Activated effector memory CD4-positive, alpha-beta T cell treated with Interleukin-2 at 50 U/mL for 16 hours (primary cell): Measurements from ENCODE around the gene ANKFN1.
"Not testable (repeated sequence)": the region's sequence is repeated elsewhere in the genome, so short reads cannot be mapped to it uniquely, and the experiment has no call there.

Experiments
- DNase-seq: peaks from one replicate; pipeline ENCODE4 v3.0.0-alpha.2; 2020

Gene ANKFN1

DNA sequence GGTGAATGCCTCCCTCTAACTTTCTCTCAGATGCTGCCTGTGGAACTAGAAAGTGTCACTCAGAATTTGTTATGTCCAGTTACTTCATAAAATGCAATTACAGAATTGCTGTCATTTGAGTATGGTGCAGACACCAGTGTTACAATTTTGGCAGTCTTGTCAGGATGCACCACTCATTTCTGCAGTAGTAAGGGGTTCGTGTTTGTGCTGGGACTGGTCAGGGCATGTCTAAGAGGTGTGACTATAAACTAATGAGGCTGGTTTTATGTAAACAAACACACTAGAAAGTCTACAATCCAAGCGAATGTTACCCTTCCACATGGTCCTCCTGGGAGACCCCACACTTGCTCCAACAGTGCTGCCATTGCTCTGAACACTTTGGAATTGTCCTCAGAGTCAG, 206.2 kb downstream of the ANKFN1 start:
- no peak for DNase-seq

GRCh38 chr17:56367366-56367765, 214.1 kb downstream of the ANKFN1 start:
- no peak for DNase-seq

DNA sequence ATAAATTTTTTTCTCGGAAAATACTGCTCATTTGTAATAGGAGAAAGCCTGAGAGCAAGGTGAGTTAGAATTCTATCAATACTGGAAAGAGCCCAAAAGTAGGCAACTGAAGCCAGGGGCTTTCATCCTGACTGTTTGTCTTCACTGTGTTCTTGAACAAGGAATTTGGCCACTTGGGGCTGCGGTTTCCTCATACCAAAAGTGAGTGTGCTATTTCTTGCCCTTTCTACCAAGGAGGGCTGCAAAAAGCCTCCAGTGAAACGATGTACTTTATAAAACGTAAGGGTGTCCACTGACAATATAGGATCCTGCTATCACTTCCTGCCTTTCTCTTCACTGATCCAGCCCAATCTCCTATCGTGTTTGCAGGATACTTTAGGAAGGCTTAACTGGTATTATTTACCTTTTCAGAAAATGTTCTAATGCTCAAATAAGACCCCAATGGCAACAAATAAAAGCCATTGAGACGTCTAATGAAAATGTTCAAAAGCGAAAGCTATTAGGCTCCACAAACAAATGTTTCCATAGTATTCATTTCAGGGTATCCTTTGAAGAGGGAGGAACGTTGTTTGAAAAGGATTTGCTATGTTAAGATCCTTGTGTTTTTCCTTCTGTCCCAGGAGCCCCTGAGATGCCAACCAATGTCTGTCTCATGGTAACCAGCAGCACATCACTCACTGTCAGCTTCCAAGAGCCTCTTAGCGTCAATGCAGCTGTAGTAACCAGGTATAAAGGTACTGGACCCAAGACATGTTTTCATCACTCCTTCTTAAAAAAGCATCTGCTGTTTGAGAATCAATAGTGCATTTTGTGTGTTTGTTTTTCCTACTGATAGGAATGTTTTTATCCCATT, 220.9 kb downstream of the ANKFN1 start:
- DNase-seq: no peak

DNA sequence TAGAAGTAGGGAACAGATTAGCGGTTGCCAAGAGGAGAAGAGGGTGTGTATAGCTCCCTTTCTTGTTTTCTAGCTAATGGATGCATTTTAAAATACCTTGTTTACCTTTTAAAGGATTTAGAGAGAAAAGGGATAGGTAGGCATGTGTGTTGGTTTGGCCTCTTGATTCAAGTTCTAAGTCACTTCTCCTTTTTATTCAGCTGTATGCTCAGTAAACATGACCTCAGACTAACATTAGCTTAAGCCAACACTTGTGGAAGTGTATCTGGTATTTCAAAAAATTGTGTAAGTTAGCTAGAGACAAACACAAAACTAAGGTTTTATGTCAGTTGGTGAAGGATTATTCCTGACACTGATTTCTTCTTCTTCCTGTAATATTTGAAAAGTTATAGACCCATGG, 236.1 kb downstream of the ANKFN1 start:
- DNase-seq: no peak

DNA sequence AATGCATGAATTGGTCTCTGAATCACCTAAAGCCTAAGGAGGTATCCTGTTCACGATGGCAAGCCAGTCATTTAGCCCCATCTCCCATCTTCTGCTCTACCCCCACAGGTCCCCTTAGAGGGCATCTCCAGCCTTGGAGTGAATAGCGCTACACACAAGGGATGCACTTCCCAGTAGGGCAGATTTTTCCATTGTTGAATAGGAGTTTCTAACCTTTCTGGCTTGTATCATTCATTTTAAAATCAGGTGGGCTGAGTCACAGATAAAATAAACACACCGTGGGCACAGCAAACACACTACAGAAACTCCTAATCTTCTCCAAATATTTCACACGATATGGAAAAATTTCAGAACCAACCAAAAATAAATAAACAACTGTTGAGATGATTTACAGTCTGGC, 239.0 kb downstream of the ANKFN1 start:
- no peak for DNase-seq

GRCh38 chr17:56393156-56393555, 239.9 kb downstream of the ANKFN1 start:
- DNase-seq: no peak

DNA sequence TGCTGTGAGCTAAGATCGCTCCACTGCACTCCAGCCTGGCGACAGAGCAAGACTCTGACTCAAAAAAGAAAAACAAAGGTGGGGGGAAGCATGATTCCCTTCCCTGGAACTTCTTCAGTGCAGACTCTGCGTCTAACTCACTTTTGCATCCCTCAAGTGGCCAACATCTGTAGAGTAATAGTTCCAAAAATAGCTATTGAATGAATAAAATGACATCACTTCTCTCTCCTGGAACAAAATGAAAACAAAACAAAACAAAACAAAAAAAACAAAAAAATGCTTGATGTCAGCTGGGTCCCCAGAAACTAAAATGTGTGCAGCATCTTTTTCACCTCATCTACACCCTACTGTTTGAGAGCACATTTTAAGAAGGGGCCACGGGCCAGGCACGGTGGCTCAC, 242.5 kb downstream of the ANKFN1 start:
- DNase-seq: no peak

DNA sequence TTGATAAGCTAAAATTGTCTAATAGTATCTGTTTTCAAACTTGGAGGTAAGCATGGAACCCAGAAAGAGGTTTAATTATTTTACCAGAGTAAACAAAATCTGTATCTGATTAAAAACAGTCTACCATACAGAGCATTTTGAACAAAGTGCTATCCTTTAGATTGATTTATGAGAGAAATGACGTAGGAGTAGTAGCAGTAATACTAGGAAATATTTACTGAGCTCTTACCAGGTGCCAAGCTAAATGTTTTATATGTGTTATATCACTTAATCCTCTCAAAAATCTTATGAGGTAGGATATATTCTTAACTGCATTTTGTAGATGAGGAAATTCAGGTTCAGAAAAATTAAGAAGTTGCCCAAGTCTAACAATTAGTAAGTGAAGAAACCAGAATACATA, 253.8 kb downstream of the ANKFN1 start:
- no peak for DNase-seq

DNA sequence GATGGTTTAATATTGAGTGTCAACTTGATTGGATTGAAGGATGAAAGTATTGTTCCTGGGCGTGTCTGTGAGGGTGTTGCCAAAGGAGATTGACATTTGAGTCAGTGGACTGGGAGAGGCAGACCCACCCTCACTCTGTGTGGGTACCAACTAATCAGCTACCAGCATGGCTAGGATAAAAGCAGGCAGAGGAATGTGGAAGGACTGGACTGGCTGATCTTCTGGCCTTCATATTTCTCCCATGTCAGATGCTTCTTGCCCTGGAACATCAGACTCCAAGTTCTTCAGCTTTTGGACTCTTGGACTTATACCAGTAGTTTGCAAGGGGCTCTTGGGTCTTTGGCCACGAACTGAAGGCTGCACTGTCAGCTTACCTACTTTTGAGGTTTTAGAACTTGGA, 259.1 kb downstream of the ANKFN1 start:
- not testable (repeated sequence) for DNase-seq

DNA sequence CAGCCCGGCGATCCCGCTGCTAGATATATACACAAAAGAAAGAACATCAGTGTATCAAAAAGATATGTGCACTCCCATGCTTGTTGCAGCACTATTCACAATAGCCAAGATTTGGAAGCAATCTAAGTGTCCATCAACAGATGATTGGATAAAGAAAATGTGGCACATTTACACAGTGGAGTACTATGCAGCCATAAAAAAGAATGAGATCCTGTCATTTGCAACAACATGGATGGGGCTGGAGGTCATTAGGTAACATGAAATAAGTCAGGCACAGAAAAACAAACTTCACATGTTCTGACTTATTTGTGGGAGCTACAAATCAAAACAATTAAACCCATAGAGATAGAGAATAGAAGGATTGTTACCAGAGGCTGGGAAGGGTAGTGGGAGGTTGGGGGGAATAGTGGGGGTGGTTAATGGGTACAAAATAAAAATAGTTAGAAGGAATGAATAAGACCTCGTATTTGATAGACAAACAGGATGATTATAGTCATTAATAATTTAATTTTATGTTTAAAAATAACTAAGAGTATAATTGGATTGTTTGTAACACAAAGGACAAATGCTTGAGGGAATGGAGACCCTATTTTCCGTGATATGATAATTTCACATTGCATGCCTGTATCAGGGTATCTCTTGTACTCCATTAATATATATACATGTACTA, 263.5 kb downstream of the ANKFN1 start:
- no peak for DNase-seq

DNA sequence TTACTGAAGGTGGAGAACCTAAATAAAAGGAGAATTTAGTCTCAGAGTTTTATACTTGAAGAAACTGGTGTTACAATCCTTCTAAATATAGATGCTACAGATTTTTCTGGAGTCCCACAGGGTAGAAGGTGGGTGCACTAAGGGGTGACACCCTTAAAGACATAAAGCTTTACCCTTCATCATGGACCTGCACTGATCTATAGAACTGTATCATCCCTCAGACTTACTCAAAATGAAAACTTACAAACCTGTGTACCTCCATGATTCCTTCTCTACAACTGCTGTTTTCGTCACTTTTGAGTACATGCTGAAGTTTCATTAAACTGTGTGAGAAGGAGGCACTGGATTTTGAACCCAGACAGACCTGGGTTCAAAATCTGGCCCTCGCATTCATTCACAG, 270.7 kb downstream of the ANKFN1 start:
- DNase-seq: no peak

GRCh38 chr17:56424543-56425044, 271.3 kb downstream of the ANKFN1 start:
- DNase-seq: no peak

GRCh38 chr17:56425483-56425882, 272.2 kb downstream of the ANKFN1 start:
- DNase-seq: no peak

GRCh38 chr17:56426901-56427300, 273.6 kb downstream of the ANKFN1 start:
- no peak for DNase-seq

DNA sequence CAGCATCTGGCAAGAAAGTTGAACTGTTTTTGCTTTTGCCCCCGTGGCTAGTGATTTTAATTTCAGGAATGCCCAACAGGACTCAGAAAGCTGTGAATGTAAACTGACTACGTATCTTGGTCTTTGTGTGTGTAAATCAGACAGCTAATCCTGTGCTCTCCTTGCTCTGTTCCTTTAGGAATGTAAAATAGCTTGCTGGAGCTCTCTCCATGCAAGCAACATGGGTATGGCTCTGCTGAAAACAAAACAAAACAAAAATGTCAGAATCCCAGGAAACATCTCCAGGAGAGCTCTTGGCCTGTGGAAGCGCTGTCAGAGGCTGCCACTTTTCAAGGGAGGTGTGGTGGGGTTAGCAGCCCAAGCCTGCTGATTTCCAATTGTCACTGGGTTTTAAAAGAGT, 278.5 kb downstream of the ANKFN1 start:
- DNase-seq: no peak

DNA sequence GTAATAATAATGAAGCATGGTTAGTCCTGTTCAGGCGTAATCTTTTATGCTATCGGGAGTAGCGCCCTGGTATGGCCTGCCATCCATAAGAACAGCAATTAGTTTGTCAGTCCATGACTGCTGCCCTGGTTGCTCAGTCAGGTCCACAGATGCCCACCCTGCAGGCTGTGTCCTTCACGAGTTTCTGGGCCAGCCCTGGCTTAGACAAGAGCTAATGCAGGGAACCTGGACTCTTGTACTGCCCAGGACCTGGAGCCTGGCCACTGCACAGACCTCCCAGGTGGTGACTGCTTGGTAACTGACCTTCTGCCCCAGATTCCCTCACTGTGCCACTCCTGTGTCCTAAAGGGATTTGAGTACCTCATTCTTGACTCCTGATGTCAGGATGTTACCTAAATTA, 279.2 kb downstream of the ANKFN1 start:
- no peak for DNase-seq

- DNase-seq: no peak
Observed at GRCh38 chr17:56434610-56435009, 281.3 kb downstream of the ANKFN1 start.

GRCh38 chr17:56436142-56436541, 282.9 kb downstream of the ANKFN1 start:
- DNase-seq: no peak

- no peak for DNase-seq
Observed at GRCh38 chr17:56440419-56440818, 287.1 kb downstream of the ANKFN1 start.

DNA sequence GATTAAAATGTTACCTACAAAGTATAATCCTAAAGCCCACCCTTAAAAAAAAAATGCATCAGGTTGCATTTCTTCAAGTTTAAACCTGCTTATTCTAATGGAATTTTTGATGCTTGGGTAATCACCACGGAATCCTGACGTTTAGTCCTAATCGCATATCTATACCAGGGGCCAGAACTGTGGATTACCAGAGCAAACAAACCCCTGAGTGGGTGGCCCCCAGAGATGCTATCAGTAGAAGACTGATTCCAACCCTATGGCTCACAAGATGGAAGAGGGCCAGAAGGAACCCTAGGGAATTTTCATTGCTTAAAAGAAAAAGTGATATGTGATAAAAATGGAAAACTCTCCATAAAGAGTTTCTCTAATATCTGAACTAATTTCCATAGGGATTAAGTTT, 288.0 kb downstream of the ANKFN1 start:
- DNase-seq: no peak

- no peak for DNase-seq
Observed at GRCh38 chr17:56445692-56446411, 292.6 kb downstream of the ANKFN1 start.

GRCh38 chr17:56447171-56447570, 293.9 kb downstream of the ANKFN1 start:
- DNase-seq: no peak

DNA sequence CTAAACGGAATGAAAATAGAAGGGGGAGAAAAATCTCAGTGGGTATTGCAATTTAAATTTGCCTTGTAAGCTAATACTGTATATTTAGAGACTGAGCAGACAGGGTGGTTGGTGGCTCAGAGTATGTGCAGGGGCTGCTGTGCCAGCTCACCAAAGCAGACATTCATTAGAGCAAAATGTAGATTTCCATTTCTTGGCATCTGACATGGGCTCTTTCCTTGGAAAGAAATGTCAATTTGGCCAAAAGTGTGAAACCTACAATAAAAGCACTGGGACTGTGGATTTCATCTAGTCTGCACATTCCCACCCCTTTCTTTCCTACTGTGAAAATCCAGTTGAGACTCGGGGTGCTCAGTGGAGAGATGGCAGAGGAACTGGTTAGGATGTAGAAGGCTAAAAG, 295.1 kb downstream of the ANKFN1 start:
- no peak for DNase-seq

- no peak for DNase-seq
Observed at GRCh38 chr17:56449176-56449575, 295.9 kb downstream of the ANKFN1 start.
